Mesenchymal stem cell (in vitro differentiated cells and primary cell): ENCODE measurements around the gene MTA3.

Source experiments
- DNase-seq: peaks from one replicate; pipeline ENCODE4 v3.0.0-alpha.2; 2013
- H2AFZ ChIP-seq: one replicate; pipeline ENCODE4 v1.6.1; 2013; ENCODE audit warnings: low read depth, mild to moderate bottlenecking, control low read depth, inconsistent platforms, low read length, moderate library complexity
- H2AK5ac ChIP-seq: 2 replicates; pipeline ENCODE4 v1.6.1; 2013; ENCODE audit warnings: low read length, moderate library complexity, mild to moderate bottlenecking, inconsistent platforms; ENCODE audit not compliant: severe bottlenecking
- H2BK120ac ChIP-seq: one replicate; pipeline ENCODE4 v1.6.1; 2013; ENCODE audit warnings: low read depth, mild to moderate bottlenecking, inconsistent platforms, low read length, moderate library complexity
- H2BK12ac ChIP-seq, 2 experiments: one replicate each; pipeline ENCODE4 v1.6.1; 2013; ENCODE audit warnings: inconsistent platforms in 2 of 2, low read length in 2 of 2, mild to moderate bottlenecking in 2 of 2, moderate library complexity in 2 of 2, control low read depth in 1 of 2
- H2BK15ac ChIP-seq: one replicate; pipeline ENCODE4 v1.6.1; 2013; ENCODE audit warnings: mild to moderate bottlenecking, low read depth, inconsistent platforms; ENCODE audit not compliant: poor library complexity, severe bottlenecking
- H2BK5ac ChIP-seq: 2 replicates; pipeline ENCODE4 v1.6.1; 2013; ENCODE audit warnings: low read depth, mild to moderate bottlenecking, low read length, control low read depth, inconsistent platforms; ENCODE audit not compliant: poor library complexity, severe bottlenecking
- H3K14ac ChIP-seq, 2 experiments: one replicate each; pipeline ENCODE4 v1.6.1; 2013; ENCODE audit warnings: inconsistent platforms in 2 of 2, low read length in 2 of 2, control low read depth in 1 of 2, mild to moderate bottlenecking in 1 of 2, moderate library complexity in 1 of 2
- H3K18ac ChIP-seq, 2 experiments: one replicate each; pipeline ENCODE4 v1.6.1; 2013; ENCODE audit warnings: inconsistent platforms in 2 of 2, low read length in 2 of 2, control low read depth in 1 of 2, low read depth in 1 of 2, mild to moderate bottlenecking in 1 of 2
- H3K23ac ChIP-seq, 2 experiments: one replicate each; pipeline ENCODE4 v1.6.1; 2013; ENCODE audit warnings: inconsistent platforms in 2 of 2, low read length in 2 of 2, mild to moderate bottlenecking in 2 of 2, moderate library complexity in 2 of 2, control low read depth in 1 of 2
- H3K27ac ChIP-seq: 2 replicates; pipeline ENCODE4 v1.5.1; 2013; ENCODE audit warnings: mild to moderate bottlenecking, moderate library complexity, low read length, control low read depth, inconsistent platforms; ENCODE audit not compliant: poor library complexity, severe bottlenecking
- H3K27me3 ChIP-seq, 2 experiments: 2 replicates each; pipeline versions ENCODE4 v1.6.1 to v1.7.0; 2013; ENCODE audit warnings: low read length in 2 of 2, mild to moderate bottlenecking in 2 of 2, moderate library complexity in 2 of 2, control low read depth in 1 of 2, inconsistent platforms in 1 of 2; ENCODE audit not compliant: control insufficient read depth in 1 of 2, insufficient read depth in 1 of 2
- H3K36me3 ChIP-seq, 2 experiments: 2 replicates each; pipeline versions ENCODE4 v1.6.1 to v1.7.0; 2013; ENCODE audit warnings: low read length in 2 of 2, control low read depth in 1 of 2, inconsistent platforms in 1 of 2, low read depth in 1 of 2, mild to moderate bottlenecking in 1 of 2; ENCODE audit not compliant: insufficient read depth in 2 of 2, control insufficient read depth in 1 of 2
- H3K4ac ChIP-seq, 2 experiments: one replicate each; pipeline ENCODE4 v1.6.1; 2013; ENCODE audit warnings: inconsistent platforms in 2 of 2, low read length in 2 of 2, mild to moderate bottlenecking in 2 of 2, moderate library complexity in 2 of 2, control low read depth in 1 of 2, low read depth in 1 of 2
- H3K4me1 ChIP-seq: 2 replicates; pipeline ENCODE4 v1.6.1; 2013; ENCODE audit warnings: low read depth, low read length, control low read depth; ENCODE audit not compliant: control insufficient read depth, insufficient read depth
- H3K4me2 ChIP-seq: 2 replicates; pipeline ENCODE4 v1.6.1; 2013; ENCODE audit warnings: low read length, mild to moderate bottlenecking, inconsistent platforms; ENCODE audit not compliant: poor library complexity, severe bottlenecking
- H3K4me3 ChIP-seq, 2 experiments: 2 replicates each; pipeline versions ENCODE4 v1.5.1 to v1.7.0; 2013; ENCODE audit warnings: low read length in 2 of 2, mild to moderate bottlenecking in 2 of 2, control low read depth in 1 of 2, low read depth in 1 of 2; ENCODE audit not compliant: insufficient read depth in 1 of 2
- H3K79me1 ChIP-seq: replicated peaks from 2 replicates; pipeline ENCODE4 v1.6.1; 2013; ENCODE audit warnings: mild to moderate bottlenecking, control low read depth, low read length, inconsistent platforms; ENCODE audit not compliant: poor library complexity, severe bottlenecking
- H3K9ac ChIP-seq: 2 replicates; pipeline ENCODE4 v1.7.0; 2013; ENCODE audit warnings: mild to moderate bottlenecking, low read length, moderate library complexity
- H3K9me3 ChIP-seq: 2 replicates; pipeline ENCODE4 v1.7.0; 2013; ENCODE audit warnings: mild to moderate bottlenecking, low read length; ENCODE audit not compliant: control insufficient read depth
- H4K8ac ChIP-seq: one replicate; pipeline ENCODE4 v1.6.1; 2013; ENCODE audit warnings: inconsistent platforms, mild to moderate bottlenecking, low read length, moderate library complexity
- H4K91ac ChIP-seq: one replicate; pipeline ENCODE4 v1.6.1; 2013; ENCODE audit warnings: mild to moderate bottlenecking, low read length, inconsistent platforms
- WGBS: methylation state at CpG from one replicate; pipeline ENCODE4 v1.1.7; 2013; ENCODE audit warnings: mixed read lengths; 5-methylcytosine and 5-hydroxymethylcytosine counted together

Gene MTA3

GRCh38 chr2:42554392-42554791, 14.0 kb upstream of the MTA3 start:
- no peak overlapping the region for H3K9ac ChIP-seq
- no peak overlapping the region for H2AFZ ChIP-seq
- no peak overlapping the region for H2AK5ac ChIP-seq
- no peak overlapping the region for H4K91ac ChIP-seq
- H3K79me1 ChIP-seq: no peaks in the 10 kb centered on the region
- no peaks in the 10 kb centered on the region for H3K36me3 ChIP-seq
- no peak for DNase-seq
- no peak overlapping the region for H3K4ac ChIP-seq
- H2BK12ac ChIP-seq: no peak overlapping the region
- H2BK120ac ChIP-seq: no peak overlapping the region
- no peaks in the 10 kb centered on the region for H3K4me1 ChIP-seq
- H3K27me3 ChIP-seq: peaks cover 0 to 17% of the 10 kb centered on the region in 2 experiments
- H3K23ac ChIP-seq: no peak overlapping the region
- H4K8ac ChIP-seq: no peak overlapping the region
- no CpG with 5 or more reads among the region's 1 CpG for WGBS
- no peak overlapping the region for H3K4me3 ChIP-seq
- no peak overlapping the region for H2BK15ac ChIP-seq
- no peak overlapping the region for H3K27ac ChIP-seq
- H3K18ac ChIP-seq: no peak overlapping the region
- H3K4me2 ChIP-seq: no peak overlapping the region
- no peak overlapping the region for H3K14ac ChIP-seq
- no peak overlapping the region for H2BK5ac ChIP-seq
- H3K9me3 ChIP-seq: no peaks in the 10 kb centered on the region

- H3K79me1 ChIP-seq: no peaks in the 10 kb centered on the region
- no peak overlapping the region for H3K4ac ChIP-seq
- no peak overlapping the region for H4K91ac ChIP-seq
- H3K27me3 ChIP-seq: peaks cover 0 to 17% of the 10 kb centered on the region in 2 experiments
- no peak overlapping the region for H2BK15ac ChIP-seq
- H3K4me1 ChIP-seq: peaks cover 1% of the 10 kb centered on the region
- H3K4me2 ChIP-seq: no peak overlapping the region
- H2BK5ac ChIP-seq: no peak overlapping the region
- no peak overlapping the region for H3K9ac ChIP-seq
- H3K36me3 ChIP-seq: no peaks in the 10 kb centered on the region
- H2BK12ac ChIP-seq: no peak overlapping the region
- H3K14ac ChIP-seq: no peak overlapping the region
- H3K27ac ChIP-seq: no peak overlapping the region
- H3K23ac ChIP-seq: no peak overlapping the region
- H2AK5ac ChIP-seq: no peak overlapping the region
- H4K8ac ChIP-seq: no peak overlapping the region
- WGBS: 53% methylated on average over 6 of the region's 6 CpGs
- no peak overlapping the region for H2BK120ac ChIP-seq
- no peak overlapping the region for H2AFZ ChIP-seq
- no peak overlapping the region for H3K4me3 ChIP-seq
- no peak overlapping the region for H3K18ac ChIP-seq
- DNase-seq: peak; percentile 15
- H3K9me3 ChIP-seq: no peaks in the 10 kb centered on the region
These were observed 12.0 kb upstream of the MTA3 start for GRCh38 chr2:42556315-42556890.

- no peak for DNase-seq
- Histone ChIP-seq H2BK5ac (no peak overlapping the region), H3K18ac (no peak overlapping the region), H3K4me3 (no peak overlapping the region), H3K9ac (no peak overlapping the region), H4K8ac (no peak overlapping the region), H2BK120ac (no peak overlapping the region), H2BK12ac (no peak overlapping the region), H2AFZ (no peak overlapping the region), H3K14ac (no peak overlapping the region), H3K4me1 (peaks cover 1% of the 10 kb centered on the region), H3K9me3 (no peaks in the 10 kb centered on the region), H3K79me1 (no peaks in the 10 kb centered on the region), H3K4me2 (no peak overlapping the region), H3K23ac (no peak overlapping the region), H2AK5ac (no peak overlapping the region), H3K27me3 (peaks cover under 1 to 18% of the 10 kb centered on the region in 2 experiments), H4K91ac (no peak overlapping the region), H3K27ac (no peak overlapping the region), H3K36me3 (no peaks in the 10 kb centered on the region), H3K4ac (no peak overlapping the region), H2BK15ac (no peak overlapping the region)
- WGBS: 72% methylated on average over 4 of the region's 5 CpGs
These were observed 11.1 kb upstream of the MTA3 start for GRCh38 chr2:42557306-42557705.

- Histone ChIP-seq H3K9ac (no peak overlapping the region), H3K4me2 (no peak overlapping the region), H3K4ac (no peak overlapping the region), H3K23ac (no peak overlapping the region), H2AK5ac (no peak overlapping the region), H2BK12ac (no peak overlapping the region), H3K27me3 (peaks cover 3 to 25% of the 10 kb centered on the region in 2 experiments), H3K27ac (no peak overlapping the region), H3K4me3 (no peak overlapping the region), H2BK15ac (no peak overlapping the region), H3K9me3 (no peaks in the 10 kb centered on the region), H3K79me1 (no peaks in the 10 kb centered on the region), H3K36me3 (no peaks in the 10 kb centered on the region), H3K14ac (no peak overlapping the region), H2AFZ (no peak overlapping the region), H2BK120ac (no peak overlapping the region), H3K4me1 (peaks cover 1% of the 10 kb centered on the region), H2BK5ac (no peak overlapping the region), H4K91ac (no peak overlapping the region), H4K8ac (no peak overlapping the region), H3K18ac (no peak overlapping the region)
- no peak for DNase-seq
- 86% methylated on average over 3 of the region's 3 CpGs for WGBS
These were observed 9.6 kb upstream of the MTA3 start for GRCh38 chr2:42558827-42559226.
